Measurements from ENCODE around the gene BIRC5.
"Not testable (repeated sequence)": the region's sequence is repeated elsewhere in the genome, so short reads cannot be mapped to it uniquely, and the experiment has no call there.

BIRC5 gene

DNA sequence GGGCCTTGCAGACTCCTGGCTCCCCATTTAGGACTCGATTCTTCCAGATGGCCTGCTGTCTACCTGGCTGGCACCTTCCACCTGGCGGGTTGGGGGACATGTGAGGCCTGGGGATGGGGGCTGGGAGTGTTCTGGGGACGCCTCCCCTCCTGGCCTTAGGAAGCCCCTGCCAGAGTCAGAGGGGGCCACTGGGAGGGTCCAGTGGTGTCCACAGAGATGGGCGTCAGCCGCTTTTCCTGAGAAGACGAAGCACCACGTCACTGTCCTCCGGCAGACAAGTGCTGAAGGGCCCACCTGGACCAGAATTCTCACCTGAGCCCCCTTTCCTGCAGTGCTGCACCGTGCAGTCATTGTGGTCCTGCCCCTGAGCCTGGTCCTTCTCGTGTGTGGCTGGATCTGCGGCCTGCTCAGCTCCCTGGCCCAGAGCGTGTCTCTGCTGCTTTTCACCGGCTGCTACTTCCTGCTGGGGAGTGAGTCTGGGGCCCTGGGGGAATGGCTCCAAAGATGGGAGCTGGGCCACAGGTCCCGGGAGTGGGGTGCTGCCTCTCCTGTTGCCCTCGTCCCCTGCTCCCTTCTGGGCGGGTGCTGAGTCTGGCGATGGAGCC lies 20.3 kb downstream of the BIRC5 start:
- no peak overlapping the region for H3K4me2 ChIP-seq (ENCODE audit: low read length)
- TF ChIP-seq EZH2phosphoT487 (IDR thresholded peaks at IDR 0.05; ENCODE audit: borderline replicate concordance, low read length), result no peak
- TF ChIP-seq, protein P1, sequence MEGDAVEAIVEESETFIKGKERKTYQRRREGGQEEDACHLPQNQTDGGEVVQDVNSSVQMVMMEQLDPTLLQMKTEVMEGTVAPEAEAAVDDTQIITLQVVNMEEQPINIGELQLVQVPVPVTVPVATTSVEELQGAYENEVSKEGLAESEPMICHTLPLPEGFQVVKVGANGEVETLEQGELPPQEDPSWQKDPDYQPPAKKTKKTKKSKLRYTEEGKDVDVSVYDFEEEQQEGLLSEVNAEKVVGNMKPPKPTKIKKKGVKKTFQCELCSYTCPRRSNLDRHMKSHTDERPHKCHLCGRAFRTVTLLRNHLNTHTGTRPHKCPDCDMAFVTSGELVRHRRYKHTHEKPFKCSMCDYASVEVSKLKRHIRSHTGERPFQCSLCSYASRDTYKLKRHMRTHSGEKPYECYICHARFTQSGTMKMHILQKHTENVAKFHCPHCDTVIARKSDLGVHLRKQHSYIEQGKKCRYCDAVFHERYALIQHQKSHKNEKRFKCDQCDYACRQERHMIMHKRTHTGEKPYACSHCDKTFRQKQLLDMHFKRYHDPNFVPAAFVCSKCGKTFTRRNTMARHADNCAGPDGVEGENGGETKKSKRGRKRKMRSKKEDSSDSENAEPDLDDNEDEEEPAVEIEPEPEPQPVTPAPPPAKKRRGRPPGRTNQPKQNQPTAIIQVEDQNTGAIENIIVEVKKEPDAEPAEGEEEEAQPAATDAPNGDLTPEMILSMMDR (IDR thresholded peaks at IDR 0.05; ENCODE audit: low read depth, low read length, poor library complexity, severe bottlenecking), result no peak
- H3K36me3 ChIP-seq (ENCODE audit: control insufficient read depth, low read length), result no peaks in the 10 kb centered on the region
- H3F3A ChIP-seq (ENCODE audit: control insufficient read depth, insufficient read depth), result no peaks in the 10 kb centered on the region
- H3K27ac ChIP-seq (ENCODE audit: low read depth, low read length), result no peak overlapping the region
- H4K20me1 ChIP-seq (ENCODE audit: control insufficient read depth, insufficient read depth, low read depth, low read length), result no peaks in the 10 kb centered on the region
- H3K4me1 ChIP-seq (ENCODE audit: control insufficient read depth, low read length), result peaks cover 41% of the 10 kb centered on the region
- H3K27me3 ChIP-seq (ENCODE audit: control insufficient read depth, low read length), result peaks cover 27% of the 10 kb centered on the region
- no peaks in the 10 kb centered on the region for H3K79me2 ChIP-seq (ENCODE audit: control insufficient read depth, low read length)
- no peak overlapping the region for H3K4me3 ChIP-seq (ENCODE audit: low read length)
- no peaks in the 10 kb centered on the region for H3K9me2 ChIP-seq (replicated peaks; ENCODE audit: control insufficient read depth, low read length)
- H3K9me3 ChIP-seq (ENCODE audit: control insufficient read depth, insufficient read depth, low read length), result no peaks in the 10 kb centered on the region

DNA sequence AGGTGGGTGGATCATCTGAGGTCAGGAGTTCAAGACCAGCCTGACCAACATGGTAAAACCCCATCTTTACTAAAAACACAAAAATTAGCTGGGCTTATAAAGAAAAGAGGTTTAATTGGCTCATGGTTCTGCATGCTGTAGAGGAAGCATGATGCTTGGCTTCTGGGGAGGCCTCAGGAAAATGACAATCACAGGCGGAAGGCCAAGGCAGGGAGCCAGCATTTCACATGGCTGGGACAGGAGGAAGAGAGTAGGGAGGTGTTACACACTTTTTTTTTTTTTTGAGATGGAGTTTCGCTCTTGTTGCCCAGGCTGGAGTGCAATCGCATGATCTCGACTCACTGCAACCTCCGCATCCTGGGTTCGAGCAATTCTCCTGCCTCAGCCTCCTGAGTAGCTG lies 21.0 kb downstream of the BIRC5 start:
- not testable (repeated sequence) for H3K4me3 ChIP-seq (ENCODE audit: low read length); H3K9me2 ChIP-seq (replicated peaks; ENCODE audit: control insufficient read depth, low read length); H3K9me3 ChIP-seq (ENCODE audit: control insufficient read depth, insufficient read depth, low read length); H4K20me1 ChIP-seq (ENCODE audit: control insufficient read depth, insufficient read depth, low read depth, low read length); H3K27ac ChIP-seq (ENCODE audit: low read depth, low read length); H3F3A ChIP-seq (ENCODE audit: control insufficient read depth, insufficient read depth); H3K36me3 ChIP-seq (ENCODE audit: control insufficient read depth, low read length); H3K79me2 ChIP-seq (ENCODE audit: control insufficient read depth, low read length); H3K4me2 ChIP-seq (ENCODE audit: low read length)
- peaks cover 27% of the 10 kb centered on the region for H3K27me3 ChIP-seq (ENCODE audit: control insufficient read depth, low read length)
- peaks cover 43% of the 10 kb centered on the region for H3K4me1 ChIP-seq (ENCODE audit: control insufficient read depth, low read length)

DNA sequence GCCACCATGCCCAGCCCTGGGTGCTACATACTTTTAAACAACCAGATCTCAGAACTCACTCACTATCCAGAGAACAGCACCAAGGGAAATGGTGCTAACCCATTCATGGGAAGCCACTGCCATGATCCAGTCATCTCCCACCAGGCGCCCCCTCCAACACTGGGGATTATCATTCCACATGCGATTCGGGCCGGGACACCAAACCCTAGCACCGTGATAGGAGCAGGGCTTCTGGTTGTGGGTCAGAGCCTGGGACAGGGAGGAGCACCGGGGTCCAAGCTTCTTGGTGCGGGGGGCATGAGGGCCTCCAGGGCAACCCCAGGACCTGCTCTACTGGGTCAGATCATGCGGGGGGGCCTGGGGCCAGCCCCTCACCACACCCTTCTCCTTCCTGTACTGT lies 21.8 kb downstream of the BIRC5 start:
- peaks cover 43% of the 10 kb centered on the region for H3K4me1 ChIP-seq (ENCODE audit: control insufficient read depth, low read length)
- H4K20me1 ChIP-seq (ENCODE audit: control insufficient read depth, insufficient read depth, low read depth, low read length), result no peaks in the 10 kb centered on the region
- H3K36me3 ChIP-seq (ENCODE audit: control insufficient read depth, low read length), result no peaks in the 10 kb centered on the region
- H3K4me2 ChIP-seq (ENCODE audit: low read length), result no peak overlapping the region
- no peaks in the 10 kb centered on the region for H3K9me2 ChIP-seq (replicated peaks; ENCODE audit: control insufficient read depth, low read length)
- H3K79me2 ChIP-seq (ENCODE audit: control insufficient read depth, low read length), result no peaks in the 10 kb centered on the region
- TF ChIP-seq, protein P1 (IDR thresholded peaks at IDR 0.05; ENCODE audit: low read depth, low read length, poor library complexity, severe bottlenecking), result no peak
- no peak for TF ChIP-seq EZH2phosphoT487 (IDR thresholded peaks at IDR 0.05; ENCODE audit: borderline replicate concordance, low read length)
- peaks cover 19% of the 10 kb centered on the region for H3K27me3 ChIP-seq (ENCODE audit: control insufficient read depth, low read length)
- no peak overlapping the region for H3K4me3 ChIP-seq (ENCODE audit: low read length)
- H3F3A ChIP-seq (ENCODE audit: control insufficient read depth, insufficient read depth), result peaks cover 7% of the 10 kb centered on the region
- H3K9me3 ChIP-seq (ENCODE audit: control insufficient read depth, insufficient read depth, low read length), result no peaks in the 10 kb centered on the region
- no peak overlapping the region for H3K27ac ChIP-seq (ENCODE audit: low read depth, low read length)

DNA sequence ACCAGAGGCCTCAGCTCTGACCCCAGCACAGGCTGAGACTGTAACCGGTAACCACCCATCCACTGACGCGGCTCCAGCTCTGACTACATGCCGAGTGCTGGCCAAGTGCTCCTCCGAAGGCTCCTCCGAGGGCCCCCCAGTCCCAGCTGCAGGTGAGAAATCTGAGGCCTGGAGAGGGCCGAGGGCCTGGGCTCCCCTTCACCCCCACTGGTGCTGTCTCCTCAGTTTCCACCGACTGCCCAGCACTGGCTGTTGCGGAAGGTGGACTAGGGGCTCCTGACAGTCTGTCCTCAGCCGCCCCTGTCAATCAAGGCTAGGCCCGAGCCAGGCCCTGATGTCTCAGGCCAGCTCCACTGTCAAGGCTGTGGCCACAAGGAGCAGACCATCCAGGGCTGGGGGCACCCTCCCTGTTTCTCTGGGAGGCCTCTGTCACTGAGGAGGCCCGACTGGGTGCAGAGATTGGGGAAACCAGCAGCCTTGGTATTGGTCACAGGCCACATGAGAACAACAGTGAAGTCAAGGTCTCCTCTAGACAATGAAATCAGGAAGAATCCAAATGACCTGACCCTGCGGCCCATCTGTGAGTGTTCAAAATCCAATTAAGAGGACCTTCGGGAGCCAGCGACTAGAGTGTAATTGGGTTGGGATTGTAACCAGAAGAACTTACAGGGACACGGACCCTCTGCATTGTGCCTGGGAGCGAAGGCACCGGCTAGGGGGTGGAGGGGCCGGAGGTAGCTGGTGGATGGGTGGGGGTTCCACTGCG lies 22.5 kb downstream of the BIRC5 start:
- Histone ChIP-seq H3K27me3 (ENCODE audit: control insufficient read depth, low read length) (peaks cover 13% of the 10 kb centered on the region), H3K27ac (ENCODE audit: low read depth, low read length) (no peak overlapping the region), H3K4me3 (ENCODE audit: low read length) (no peak overlapping the region), H3K4me2 (ENCODE audit: low read length) (no peak overlapping the region), H4K20me1 (ENCODE audit: control insufficient read depth, insufficient read depth, low read depth, low read length) (no peaks in the 10 kb centered on the region), H3K36me3 (ENCODE audit: control insufficient read depth, low read length) (no peaks in the 10 kb centered on the region), H3K9me2 (replicated peaks; ENCODE audit: control insufficient read depth, low read length) (no peaks in the 10 kb centered on the region), H3F3A (ENCODE audit: control insufficient read depth, insufficient read depth) (peaks cover 13% of the 10 kb centered on the region), H3K79me2 (ENCODE audit: control insufficient read depth, low read length) (no peaks in the 10 kb centered on the region), H3K4me1 (ENCODE audit: control insufficient read depth, low read length) (peaks cover 43% of the 10 kb centered on the region), H3K9me3 (ENCODE audit: control insufficient read depth, insufficient read depth, low read length) (no peaks in the 10 kb centered on the region; the same call in 1 of the 2 replicates)
- TF ChIP-seq EZH2phosphoT487 (IDR thresholded peaks at IDR 0.05; ENCODE audit: borderline replicate concordance, low read length), result no peak
- TF ChIP-seq, protein P1 (IDR thresholded peaks at IDR 0.05; ENCODE audit: low read depth, low read length, poor library complexity, severe bottlenecking), result no peak
